ENCODE measurements around the gene MAP3K14.

DNA sequence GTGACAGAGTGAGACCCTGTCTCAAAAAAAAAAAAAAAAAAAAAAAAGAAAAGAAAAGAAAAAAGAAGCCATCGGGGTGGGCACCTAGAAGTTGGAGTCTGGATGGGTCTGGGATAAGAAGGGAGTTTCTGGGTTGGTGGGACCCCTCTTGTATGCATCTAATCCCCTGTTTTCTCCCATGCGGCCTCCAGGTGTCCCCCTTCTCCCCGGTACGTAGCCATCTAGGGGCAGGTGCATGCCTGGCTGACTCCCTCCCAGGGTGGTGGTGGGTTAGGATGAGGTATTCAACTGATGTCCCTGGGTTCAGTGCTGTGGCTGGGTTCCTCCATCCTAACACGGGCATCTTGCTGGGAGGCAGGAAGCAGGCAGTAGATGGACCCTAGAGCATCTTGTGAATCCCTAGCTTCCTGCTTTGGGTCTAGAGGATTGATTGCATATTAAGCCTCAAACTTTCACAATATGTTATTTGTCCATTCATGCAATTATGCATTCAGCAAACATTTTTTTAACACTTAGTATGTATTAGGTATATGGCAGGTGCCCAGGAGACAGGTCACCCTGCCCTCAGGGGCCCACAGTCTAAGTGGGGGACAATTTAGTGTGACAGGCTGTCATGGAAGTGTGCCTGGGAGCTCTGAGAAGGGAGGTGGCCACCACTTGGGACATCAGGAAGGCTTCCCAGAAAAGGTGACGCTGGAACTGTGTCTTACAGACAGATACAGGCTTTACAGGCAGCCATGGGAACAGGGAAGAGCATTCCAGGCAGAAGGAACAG is 82.0 kb downstream of the MAP3K14 start:
- TF ChIP-seq, protein P1, sequence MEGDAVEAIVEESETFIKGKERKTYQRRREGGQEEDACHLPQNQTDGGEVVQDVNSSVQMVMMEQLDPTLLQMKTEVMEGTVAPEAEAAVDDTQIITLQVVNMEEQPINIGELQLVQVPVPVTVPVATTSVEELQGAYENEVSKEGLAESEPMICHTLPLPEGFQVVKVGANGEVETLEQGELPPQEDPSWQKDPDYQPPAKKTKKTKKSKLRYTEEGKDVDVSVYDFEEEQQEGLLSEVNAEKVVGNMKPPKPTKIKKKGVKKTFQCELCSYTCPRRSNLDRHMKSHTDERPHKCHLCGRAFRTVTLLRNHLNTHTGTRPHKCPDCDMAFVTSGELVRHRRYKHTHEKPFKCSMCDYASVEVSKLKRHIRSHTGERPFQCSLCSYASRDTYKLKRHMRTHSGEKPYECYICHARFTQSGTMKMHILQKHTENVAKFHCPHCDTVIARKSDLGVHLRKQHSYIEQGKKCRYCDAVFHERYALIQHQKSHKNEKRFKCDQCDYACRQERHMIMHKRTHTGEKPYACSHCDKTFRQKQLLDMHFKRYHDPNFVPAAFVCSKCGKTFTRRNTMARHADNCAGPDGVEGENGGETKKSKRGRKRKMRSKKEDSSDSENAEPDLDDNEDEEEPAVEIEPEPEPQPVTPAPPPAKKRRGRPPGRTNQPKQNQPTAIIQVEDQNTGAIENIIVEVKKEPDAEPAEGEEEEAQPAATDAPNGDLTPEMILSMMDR (IDR thresholded peaks at IDR 0.05), result peak in 2 of 6 experiments; percentile 17 to 23
- TF ChIP-seq POLR2A (IDR thresholded peaks at IDR 0.05), result no peak

All from esophagus squamous epithelium (tissue), 4 donors.